Measurements from ENCODE around the gene OSBPL1A. TPM values are rescaled to one million over a fixed set of nuclear protein-coding genes. Genes with fewer than 3 reads are reported as not detected.

The OSBPL1A gene
- total RNA-seq, 4 donors from 2014 or later: 61.5 to 227 (median 98.7) TPM

DNA sequence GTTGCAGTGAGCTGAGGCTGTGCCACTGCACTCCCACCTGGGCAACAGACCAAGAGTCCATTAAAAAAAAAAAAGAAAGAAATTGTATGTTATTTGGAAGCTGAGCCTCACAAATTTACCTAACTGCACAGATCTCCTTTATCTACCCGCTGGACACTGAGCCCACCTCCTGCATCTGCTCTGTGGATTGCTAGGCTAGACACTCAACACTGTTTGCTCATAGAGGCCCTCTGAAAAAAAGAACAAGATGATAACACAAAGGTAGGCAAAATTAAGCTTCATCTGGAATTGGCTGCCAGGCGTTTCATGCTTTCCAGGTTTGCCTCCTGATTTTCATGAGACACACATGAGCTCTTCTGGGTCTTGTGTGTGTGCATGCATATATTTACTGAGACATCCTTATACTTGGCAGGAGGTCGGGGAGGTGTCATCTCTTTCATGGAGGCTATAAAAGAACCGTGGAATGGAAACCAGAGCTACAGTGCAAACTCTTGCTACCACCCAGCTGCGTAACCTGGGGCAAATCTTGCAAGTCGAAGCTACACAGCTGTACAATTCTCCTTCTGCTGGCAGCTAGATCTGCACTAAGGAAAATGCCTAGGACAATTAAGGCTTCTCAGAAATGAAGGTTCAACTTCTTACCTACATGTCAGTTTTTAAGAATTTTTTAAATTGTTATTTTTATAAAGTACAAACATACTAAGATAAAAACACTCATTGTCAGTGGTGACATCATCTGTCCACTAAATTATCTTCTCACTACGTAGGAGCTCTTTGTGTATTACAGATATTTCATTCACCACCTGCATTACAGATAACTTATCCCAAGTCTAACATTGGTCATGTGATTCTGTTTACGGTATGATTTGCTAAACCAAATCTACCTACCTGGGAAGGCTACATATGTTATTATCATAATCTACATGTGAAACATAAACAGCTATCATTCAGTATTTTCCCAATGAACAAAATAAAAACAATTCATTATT, 195.6 kb downstream of the OSBPL1A start:
- H3K27me3 ChIP-seq: no peaks in the 10 kb centered on the region
- H3K4me1 ChIP-seq: peaks cover 60 to 67% of the 10 kb centered on the region in 2 donors
- no peak overlapping the region for H3K4me3 ChIP-seq
- H3K36me3 ChIP-seq: no peaks in the 10 kb centered on the region
- intact Hi-C loops (cut with DNase I; ENCODE audit: low total_unique reads): no loop called here
- ATAC-seq: peak in 1 of 2 donors; percentile 25
- DNase-seq: peak; percentile 27 to 33
- in situ Hi-C loops (cut with MboI; ENCODE audit: low sequenced_read_pairs in 4 of 4): no loop called here
- H3K9me3 ChIP-seq: no peaks in the 10 kb centered on the region
- H3K27ac ChIP-seq: peak overlapping the region; percentile 80 to 97 (median 92)
- TF ChIP-seq, protein P1, sequence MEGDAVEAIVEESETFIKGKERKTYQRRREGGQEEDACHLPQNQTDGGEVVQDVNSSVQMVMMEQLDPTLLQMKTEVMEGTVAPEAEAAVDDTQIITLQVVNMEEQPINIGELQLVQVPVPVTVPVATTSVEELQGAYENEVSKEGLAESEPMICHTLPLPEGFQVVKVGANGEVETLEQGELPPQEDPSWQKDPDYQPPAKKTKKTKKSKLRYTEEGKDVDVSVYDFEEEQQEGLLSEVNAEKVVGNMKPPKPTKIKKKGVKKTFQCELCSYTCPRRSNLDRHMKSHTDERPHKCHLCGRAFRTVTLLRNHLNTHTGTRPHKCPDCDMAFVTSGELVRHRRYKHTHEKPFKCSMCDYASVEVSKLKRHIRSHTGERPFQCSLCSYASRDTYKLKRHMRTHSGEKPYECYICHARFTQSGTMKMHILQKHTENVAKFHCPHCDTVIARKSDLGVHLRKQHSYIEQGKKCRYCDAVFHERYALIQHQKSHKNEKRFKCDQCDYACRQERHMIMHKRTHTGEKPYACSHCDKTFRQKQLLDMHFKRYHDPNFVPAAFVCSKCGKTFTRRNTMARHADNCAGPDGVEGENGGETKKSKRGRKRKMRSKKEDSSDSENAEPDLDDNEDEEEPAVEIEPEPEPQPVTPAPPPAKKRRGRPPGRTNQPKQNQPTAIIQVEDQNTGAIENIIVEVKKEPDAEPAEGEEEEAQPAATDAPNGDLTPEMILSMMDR (IDR thresholded peaks at IDR 0.05 in 4 of 5, conservative IDR thresholded peaks at IDR 0.05 in 1 of 5): no peak
- peak in 1 of 2 donors; percentile 32 for TF ChIP-seq POLR2A (IDR thresholded peaks at IDR 0.05)

DNA sequence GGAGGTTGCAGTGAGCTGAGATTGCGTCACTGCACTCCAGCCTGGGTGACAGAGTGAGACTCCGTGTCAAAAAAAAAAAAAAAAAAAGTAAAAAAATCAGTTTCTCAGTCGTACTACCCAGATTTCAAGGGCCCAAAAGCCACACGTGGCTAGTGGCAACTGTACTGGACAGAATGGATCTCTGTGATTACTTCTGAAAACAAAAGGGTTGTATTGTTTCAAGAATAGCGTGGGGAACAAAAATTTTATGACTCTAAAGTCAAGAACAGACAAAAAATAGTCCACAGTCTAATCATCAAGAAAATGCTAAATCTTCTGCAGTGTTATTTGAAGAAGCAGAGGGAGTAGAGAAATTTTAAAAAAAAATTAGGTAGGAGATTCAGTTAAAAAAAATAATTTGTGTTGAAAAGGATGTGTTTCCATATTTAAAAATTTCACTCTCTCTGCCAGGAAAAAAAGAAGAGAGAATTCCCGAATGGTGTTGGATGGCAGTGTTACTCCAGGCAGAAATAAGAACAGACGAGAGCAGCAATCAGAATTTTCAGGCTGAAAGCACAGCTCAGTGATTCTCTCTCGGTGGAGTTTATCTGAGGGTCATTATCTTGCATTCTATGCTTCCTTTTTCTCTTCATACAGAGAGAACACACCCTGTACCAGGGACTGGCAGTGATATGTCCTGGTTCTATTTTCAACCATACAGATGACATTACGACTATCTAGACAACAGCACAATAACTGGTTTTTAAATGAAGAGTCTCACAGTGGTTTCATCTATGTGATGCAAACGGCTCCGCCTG, 196.9 kb downstream of the OSBPL1A start:
- intact Hi-C loops (cut with DNase I; ENCODE audit: low total_unique reads) (no loop called here), in situ Hi-C loops (cut with MboI; ENCODE audit: low sequenced_read_pairs in 4 of 4) (no loop called here)
- TF ChIP-seq POLR2A (IDR thresholded peaks at IDR 0.05): no peak
- TF ChIP-seq, protein P1 (IDR thresholded peaks at IDR 0.05 in 4 of 5, conservative IDR thresholded peaks at IDR 0.05 in 1 of 5): no peak
- H3K4me1 ChIP-seq: peaks cover 67 to 80% of the 10 kb centered on the region in 2 donors
- H3K27me3 ChIP-seq: no peaks in the 10 kb centered on the region
- H3K4me3 ChIP-seq: no peak overlapping the region
- no peaks in the 10 kb centered on the region for H3K9me3 ChIP-seq
- H3K27ac ChIP-seq: peak overlapping the region; percentile 80 to 97 (median 92)
- H3K36me3 ChIP-seq: no peaks in the 10 kb centered on the region
- ATAC-seq (peak; percentile 17 to 62), DNase-seq (no peak)

DNA sequence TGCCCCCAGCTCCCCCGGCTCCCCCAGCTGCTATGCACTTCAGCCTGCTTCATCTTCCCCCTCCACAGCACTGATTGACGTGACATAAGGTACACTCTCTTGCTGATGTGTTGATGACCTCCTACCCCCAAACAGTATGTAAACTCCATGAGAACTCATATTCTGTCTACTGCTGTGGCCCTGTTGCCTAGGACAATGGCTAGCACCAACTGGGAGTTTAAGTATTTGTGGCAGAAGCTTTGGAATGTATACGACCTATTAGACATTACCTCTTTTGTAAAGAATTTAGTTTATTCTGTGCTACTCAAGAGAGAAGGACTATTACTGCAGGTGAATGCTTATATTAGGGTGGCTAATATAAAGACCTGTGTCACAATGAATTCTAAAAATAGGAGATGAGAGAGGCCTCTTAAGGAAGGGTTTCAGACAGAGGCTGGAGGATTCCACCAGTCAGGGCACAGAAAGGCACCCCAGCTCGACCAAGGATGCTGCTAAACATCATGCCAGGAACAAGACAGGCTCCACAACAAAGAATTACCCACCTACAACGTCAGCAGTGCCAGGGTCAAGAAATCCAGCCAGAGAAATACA, 198.2 kb downstream of the OSBPL1A start:
- TF ChIP-seq POLR2A (IDR thresholded peaks at IDR 0.05): peak; percentile 45 to 80
- TF ChIP-seq, protein P1 (IDR thresholded peaks at IDR 0.05 in 4 of 5, conservative IDR thresholded peaks at IDR 0.05 in 1 of 5): no peak
- H3K9me3 ChIP-seq: no peaks in the 10 kb centered on the region
- peak overlapping the region; percentile 80 to 97 (median 92) for H3K27ac ChIP-seq
- DNase-seq: peak; percentile 37 to 49
- no peaks in the 10 kb centered on the region for H3K36me3 ChIP-seq
- peaks cover 69 to 78% of the 10 kb centered on the region in 2 donors for H3K4me1 ChIP-seq
- in situ Hi-C loops (cut with MboI; ENCODE audit: low sequenced_read_pairs in 4 of 4): no loop called here
- no peaks in the 10 kb centered on the region for H3K27me3 ChIP-seq
- no peak overlapping the region for H3K4me3 ChIP-seq
- intact Hi-C loops (cut with DNase I; ENCODE audit: low total_unique reads): loop anchor here (2.0 to 5.0 kb wide), 3 partner anchors 33 to 788 kb away; no protein-coding TSS in a partner anchor
- peak; percentile 53 to 74 for ATAC-seq

DNA sequence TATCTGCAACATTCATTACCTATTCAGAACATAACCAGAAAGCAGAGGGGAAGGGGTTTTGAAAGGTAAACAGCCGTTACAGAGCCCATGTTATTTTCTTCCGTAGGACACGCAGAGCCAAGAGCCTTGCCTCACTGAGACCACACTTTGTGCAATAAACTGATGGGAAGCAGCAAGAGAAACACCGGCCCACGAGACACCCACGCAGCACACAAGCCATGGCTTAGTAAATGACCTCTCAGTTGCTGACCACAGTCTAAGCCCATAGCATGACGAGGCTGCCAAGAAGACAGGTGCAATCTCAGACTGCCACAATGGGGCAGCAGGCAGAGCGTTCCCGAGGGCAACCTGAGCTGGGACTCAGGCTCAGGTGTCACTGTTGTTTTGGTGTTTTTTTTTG, 199.2 kb downstream of the OSBPL1A start:
- peak; percentile 84 to 88 for ATAC-seq
- in situ Hi-C loops (cut with MboI; ENCODE audit: low sequenced_read_pairs in 4 of 4): no loop called here
- H3K9me3 ChIP-seq: no peaks in the 10 kb centered on the region
- peak overlapping the region in 1 of 4 donors; percentile 7 for H3K4me3 ChIP-seq
- no peaks in the 10 kb centered on the region for H3K27me3 ChIP-seq
- TF ChIP-seq, protein P1 (IDR thresholded peaks at IDR 0.05 in 4 of 5, conservative IDR thresholded peaks at IDR 0.05 in 1 of 5): no peak
- peak in 1 of 2 donors; percentile 20 for TF ChIP-seq POLR2A (IDR thresholded peaks at IDR 0.05)
- DNase-seq: peak; percentile 95 to 96
- intact Hi-C loops (cut with DNase I; ENCODE audit: low total_unique reads): loop anchor here (2.0 to 5.0 kb wide), 3 partner anchors 34 to 789 kb away; no protein-coding TSS in a partner anchor
- no peaks in the 10 kb centered on the region for H3K36me3 ChIP-seq
- H3K27ac ChIP-seq: peak overlapping the region; percentile 80 to 97 (median 92)
- peaks cover 73 to 83% of the 10 kb centered on the region in 2 donors for H3K4me1 ChIP-seq
